ENCODE measurements around the gene BCAS4.

BCAS4 gene, protein sequence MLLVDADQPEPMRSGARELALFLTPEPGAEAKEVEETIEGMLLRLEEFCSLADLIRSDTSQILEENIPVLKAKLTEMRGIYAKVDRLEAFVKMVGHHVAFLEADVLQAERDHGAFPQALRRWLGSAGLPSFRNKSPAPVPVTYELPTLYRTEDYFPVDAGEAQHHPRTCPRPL

GRCh38 chr20:50794846-50795634 lies at the start of gene BCAS4:
BCAS4 (plus strand) TSS chr20:50795061; CDS start chr20:50795084, 23 bp downstream.
- peak; percentile 90 for DNase-seq (ENCODE audit: extremely low spot score)
- ChIA-PET CTCF (interaction anchor here (1.0 to 1.5 kb wide), 21 partner anchors 8 to 198 kb away, joined by 3 to 11 read pairs (median 4); no protein-coding TSS in a partner anchor), POLR2A (interaction anchor here (0.5 to 2.4 kb wide), 6 partner anchors 23 to 186 kb away, joined by 3 to 13 read pairs (median 4); partner anchors contain the start of genes ADNP, DPM1 and MOCS3)
- 0 out of 2 replicates have a peak, but pooled peaks have one; percentile 68 for TF ChIP-seq ARNT (IDR thresholded peaks at IDR 0.05)
- TF ChIP-seq SUZ12 (IDR thresholded peaks at IDR 0.05), result no peak
- no peak for TF ChIP-seq BHLHE40 (IDR thresholded peaks at IDR 0.05; ENCODE audit: borderline replicate concordance)
- no peak for TF ChIP-seq ELF4 (IDR thresholded peaks at IDR 0.05)

DNA sequence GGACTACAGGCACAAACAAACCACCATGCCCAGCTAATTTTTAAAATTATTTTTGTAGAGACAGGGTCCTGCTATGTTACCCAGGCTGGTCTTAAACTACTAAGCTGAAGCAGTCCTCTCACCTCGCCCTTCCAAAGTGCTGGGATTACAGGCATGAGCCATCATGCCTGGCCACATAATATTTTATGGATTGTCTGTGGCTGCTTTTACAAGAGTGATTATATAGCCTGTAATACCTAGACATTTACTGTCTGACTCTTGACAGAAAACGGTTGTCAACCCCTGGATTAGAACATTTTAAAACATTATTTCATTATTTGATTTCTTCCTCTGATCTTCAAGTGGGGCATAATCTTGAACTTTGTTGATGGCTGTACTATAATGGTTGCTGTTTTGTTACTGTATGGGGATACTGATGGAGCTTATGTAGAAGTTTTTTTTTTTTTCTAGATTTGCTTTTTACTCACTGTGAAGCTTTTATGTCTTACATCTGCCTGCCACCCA lies 49.2 kb upstream of the BCAS4 start:
- TF ChIP-seq SP1 (IDR thresholded peaks at IDR 0.05) (no peak), PKNOX1 (IDR thresholded peaks at IDR 0.05) (peak; percentile 36; the same call in 1 of the 2 replicates), ZNF384 (IDR thresholded peaks at IDR 0.05) (peak; percentile 79), TARDBP (IDR thresholded peaks at IDR 0.05) (no peak)
- DNase-seq (ENCODE audit: extremely low spot score), result no peak
- POLR2A ChIA-PET, result interaction anchor here (1.1 kb wide), 1 partner anchor 21 kb away, joined by 3 read pairs; no protein-coding TSS in a partner anchor
- CTCF ChIA-PET, result interaction anchor here (0.6 to 2.1 kb wide), 4 partner anchors 18 to 119 kb away, joined by 3 to 15 read pairs (median 6); partner anchors contain the start of gene BCAS4

GRCh38 chr20:50746138-50746940 lies 48.5 kb upstream of the BCAS4 start:
- no peak for DNase-seq (ENCODE audit: extremely low spot score)
- CTCF ChIA-PET, result interaction anchor here (0.6 to 1.1 kb wide), 2 partner anchors 18 to 48 kb away, joined by 3 to 4 read pairs; partner anchors contain the start of gene BCAS4
- POLR2A ChIA-PET, result interaction anchor here (1.1 kb wide), 1 partner anchor 21 kb away, joined by 3 read pairs; no protein-coding TSS in a partner anchor
- TF ChIP-seq FOXA1 (IDR thresholded peaks at IDR 0.05), result no peak

DNA sequence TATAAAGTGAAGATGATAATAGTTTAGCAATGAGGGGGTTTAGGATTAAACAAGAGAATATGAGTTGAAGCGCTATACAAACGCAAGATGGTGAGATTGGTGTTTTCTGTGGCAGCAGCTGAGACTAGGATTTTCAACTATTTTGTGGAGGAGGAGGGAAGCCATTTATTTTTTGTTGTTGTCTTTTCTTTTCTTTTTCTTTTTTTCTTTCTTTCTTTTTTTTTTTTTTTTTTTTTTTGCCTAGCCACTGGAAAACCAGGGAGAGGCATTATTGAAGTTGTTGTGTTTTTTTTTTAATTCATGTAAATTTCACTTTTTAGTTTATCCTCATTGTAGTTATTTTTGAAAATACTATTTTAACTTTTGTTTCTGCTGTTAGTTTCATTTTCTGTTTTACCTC lies 47.6 kb upstream of the BCAS4 start:
- CTCF ChIA-PET, result no interaction called here
- TF ChIP-seq HDGF (IDR thresholded peaks at IDR 0.05; ENCODE audit: borderline replicate concordance) (no peak), ZNF384 (IDR thresholded peaks at IDR 0.05) (no peak), LEF1 (IDR thresholded peaks at IDR 0.05; ENCODE audit: borderline replicate concordance) (no peak), SUZ12 (IDR thresholded peaks at IDR 0.05) (no peak), ELF4 (IDR thresholded peaks at IDR 0.05) (no peak), PKNOX1 (IDR thresholded peaks at IDR 0.05) (no peak), ARNT (IDR thresholded peaks at IDR 0.05) (no peak), FOXK2 (IDR thresholded peaks at IDR 0.05) (no peak), SP1 (IDR thresholded peaks at IDR 0.05) (no peak), NFRKB (IDR thresholded peaks at IDR 0.05) (no peak), BHLHE40 (IDR thresholded peaks at IDR 0.05; ENCODE audit: borderline replicate concordance) (no peak), TARDBP (IDR thresholded peaks at IDR 0.05) (no peak), L3MBTL2 (conservative IDR thresholded peaks at IDR 0.05) (no peak), FOXM1 (IDR thresholded peaks at IDR 0.05; ENCODE audit: borderline replicate concordance) (no peak)
- no peak for DNase-seq (ENCODE audit: extremely low spot score)
- POLR2A ChIA-PET, result no interaction called here

- CTCF ChIA-PET, result interaction anchor here (0.6 to 2.4 kb wide), 8 partner anchors 18 to 175 kb away, joined by 3 to 7 read pairs (median 4); partner anchors contain the start of gene BCAS4
Observed at GRCh38 chr20:50750145-50750671, 44.7 kb upstream of the BCAS4 start.

More at GRCh38 chr20:50750145-50750671, 44.7 kb upstream of the BCAS4 start:
- POLR2A ChIA-PET, result interaction anchor here (1.1 kb wide), 1 partner anchor 19 kb away, joined by 3 read pairs; the partner anchor contains the start of gene PARD6B
- no peak for TF ChIP-seq L3MBTL2 (conservative IDR thresholded peaks at IDR 0.05)
- no peak for TF ChIP-seq TARDBP (IDR thresholded peaks at IDR 0.05)
- no peak for TF ChIP-seq LEF1 (IDR thresholded peaks at IDR 0.05; ENCODE audit: borderline replicate concordance)
- TF ChIP-seq HDGF (IDR thresholded peaks at IDR 0.05; ENCODE audit: borderline replicate concordance), result no peak
- TF ChIP-seq FOXK2 (IDR thresholded peaks at IDR 0.05), result no peak
- no peak for TF ChIP-seq FOXA1 (IDR thresholded peaks at IDR 0.05)
- TF ChIP-seq ELF4 (IDR thresholded peaks at IDR 0.05), result no peak
- no peak for TF ChIP-seq ARNT (IDR thresholded peaks at IDR 0.05)
- TF ChIP-seq NFRKB (IDR thresholded peaks at IDR 0.05), result no peak
- TF ChIP-seq CTBP1 (IDR thresholded peaks at IDR 0.05; ENCODE audit: borderline replicate concordance), result no peak
- no peak for TF ChIP-seq FOXM1 (IDR thresholded peaks at IDR 0.05; ENCODE audit: borderline replicate concordance)
- TF ChIP-seq SP1 (IDR thresholded peaks at IDR 0.05), result no peak
- no peak for TF ChIP-seq PKNOX1 (IDR thresholded peaks at IDR 0.05)
- TF ChIP-seq BHLHE40 (IDR thresholded peaks at IDR 0.05; ENCODE audit: borderline replicate concordance), result no peak
- DNase-seq (ENCODE audit: extremely low spot score), result no peak
